HEK293T (cell line): ENCODE measurements around the gene C10orf95.

Experiments
- CTCF ChIA-PET: fragments of 350-600 bp; formaldehyde crosslinking; extraction: SDS; loops from one replicate; lab custom pipeline; 2021; ENCODE audit warnings: antibody characterized with exemption, inconsistent platforms; lab: Yijun Ruan, JAX
- POLR2A ChIA-PET: fragments of 350-600 bp; formaldehyde crosslinking; extraction: SDS; loops from one replicate; lab custom pipeline; 2020; ENCODE audit warnings: antibody characterized with exemption, inconsistent platforms; lab: Yijun Ruan, JAX
- DNase-seq: peaks from one replicate; pipeline ENCODE4 v3.0.0; 2012; ENCODE audit warnings: mixed read lengths; ENCODE audit errors: extremely low spot score
- ARNT ChIP-seq: fragments of 450-650 bp; IDR thresholded peaks from 2 replicates; pipeline ENCODE4 v1.6.1; 2017; ENCODE audit warnings: mild to moderate bottlenecking
- BHLHE40 ChIP-seq: fragments of 450-650 bp; IDR thresholded peaks from 2 replicates; pipeline ENCODE4 v1.6.1; 2016; ENCODE audit warnings: mild to moderate bottlenecking, moderate library complexity, borderline replicate concordance
- CTBP1 ChIP-seq: fragments of 450-650 bp; IDR thresholded peaks from 2 replicates; pipeline ENCODE4 v1.6.1; 2016; ENCODE audit warnings: borderline replicate concordance
- ELF4 ChIP-seq: fragments of 450-650 bp; IDR thresholded peaks from 2 replicates; pipeline ENCODE4 v1.6.1; 2017; ENCODE audit warnings: antibody characterized with exemption
- FOXA1 ChIP-seq: fragments of 450-650 bp; IDR thresholded peaks from 2 replicates; pipeline ENCODE4 v1.6.1; 2016; ENCODE audit warnings: mild to moderate bottlenecking
- FOXK2 ChIP-seq: fragments of 450-650 bp; IDR thresholded peaks from 2 replicates; pipeline ENCODE4 v1.6.1; 2016; ENCODE audit warnings: mild to moderate bottlenecking
- FOXM1 ChIP-seq: fragments of 450-650 bp; IDR thresholded peaks from 2 replicates; pipeline ENCODE4 v1.6.1; 2017; ENCODE audit warnings: mild to moderate bottlenecking, borderline replicate concordance
- HDGF ChIP-seq: fragments of 450-650 bp; IDR thresholded peaks from 2 replicates; pipeline ENCODE4 v1.6.1; 2017; ENCODE audit warnings: antibody characterized with exemption, borderline replicate concordance
- L3MBTL2 ChIP-seq: fragments of 450-650 bp; conservative IDR thresholded peaks from 2 replicates; pipeline ENCODE4 v1.6.1; 2016; ENCODE audit warnings: mild to moderate bottlenecking
- LEF1 ChIP-seq: fragments of 450-650 bp; IDR thresholded peaks from 2 replicates; pipeline ENCODE4 v1.6.1; 2017; ENCODE audit warnings: mild to moderate bottlenecking, borderline replicate concordance
- NFRKB ChIP-seq: fragments of 450-650 bp; IDR thresholded peaks from 2 replicates; pipeline ENCODE4 v1.6.1; 2016; ENCODE audit warnings: mild to moderate bottlenecking, moderate library complexity
- SP1 ChIP-seq: fragments of 450-650 bp; IDR thresholded peaks from 2 replicates; pipeline ENCODE4 v1.6.1; 2017
- SUZ12 ChIP-seq: fragments of 450-650 bp; IDR thresholded peaks from 2 replicates; pipeline ENCODE4 v1.6.1; 2016; ENCODE audit warnings: mild to moderate bottlenecking
- TARDBP ChIP-seq: fragments of 450-650 bp; IDR thresholded peaks from 2 replicates; pipeline ENCODE4 v1.6.1; 2016
- ZNF384 ChIP-seq: fragments of 450-650 bp; IDR thresholded peaks from 2 replicates; pipeline ENCODE4 v1.6.1; 2016
- TF ChIP-seq, protein P1 (sequence below): fragments of 450-650 bp; IDR thresholded peaks from 2 replicates; pipeline ENCODE4 v1.6.1; 2016

C10orf95 gene

DNA sequence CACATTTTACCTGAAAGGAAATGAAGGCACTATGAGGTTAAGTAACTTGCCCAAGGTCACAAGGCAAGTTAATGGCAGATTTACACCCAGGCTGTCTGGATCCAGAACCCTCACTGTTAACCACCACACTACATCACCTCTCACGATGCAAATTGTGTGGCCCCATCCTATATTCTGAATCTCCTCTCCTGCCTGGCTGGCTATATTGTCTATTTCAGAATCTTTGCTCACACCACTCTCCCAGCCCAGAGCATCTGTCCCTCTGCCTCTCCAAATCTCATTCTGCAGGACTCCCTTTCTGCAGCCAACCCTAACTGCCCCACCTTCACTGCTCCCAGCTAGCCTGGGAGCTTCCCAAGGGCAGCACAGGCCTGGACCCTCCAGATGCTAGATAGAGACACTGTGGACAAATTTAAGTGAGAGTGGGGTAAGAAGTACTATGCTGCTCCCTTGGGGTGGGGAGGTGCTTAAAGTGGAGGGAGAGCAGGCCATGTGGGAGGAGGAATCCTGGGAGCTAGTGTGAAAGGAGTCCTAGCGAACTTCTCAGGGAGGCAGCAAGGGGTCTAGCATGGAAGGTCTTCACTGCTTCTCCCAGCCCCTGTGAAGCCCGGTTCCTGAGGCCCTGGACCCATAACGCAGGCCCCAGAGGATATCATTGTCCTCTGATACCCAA is 19.8 kb downstream of the C10orf95 start:
- TF ChIP-seq CTBP1 = no peak
- TF ChIP-seq FOXK2 = no peak
- TF ChIP-seq, protein P1, sequence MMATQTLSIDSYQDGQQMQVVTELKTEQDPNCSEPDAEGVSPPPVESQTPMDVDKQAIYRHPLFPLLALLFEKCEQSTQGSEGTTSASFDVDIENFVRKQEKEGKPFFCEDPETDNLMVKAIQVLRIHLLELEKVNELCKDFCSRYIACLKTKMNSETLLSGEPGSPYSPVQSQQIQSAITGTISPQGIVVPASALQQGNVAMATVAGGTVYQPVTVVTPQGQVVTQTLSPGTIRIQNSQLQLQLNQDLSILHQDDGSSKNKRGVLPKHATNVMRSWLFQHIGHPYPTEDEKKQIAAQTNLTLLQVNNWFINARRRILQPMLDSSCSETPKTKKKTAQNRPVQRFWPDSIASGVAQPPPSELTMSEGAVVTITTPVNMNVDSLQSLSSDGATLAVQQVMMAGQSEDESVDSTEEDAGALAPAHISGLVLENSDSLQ = no peak
- TF ChIP-seq LEF1 = no peak
- TF ChIP-seq FOXA1 = no peak
- TF ChIP-seq TARDBP = no peak
- CTCF ChIA-PET = interaction anchor here (0.5 to 1.4 kb wide), 4 partner anchors 10 to 32 kb away, joined by 3 to 6 read pairs (median 3); partner anchors contain the start of gene FBXL15
- POLR2A ChIA-PET = interaction anchor here (0.7 to 4.2 kb wide), 17 partner anchors 9 to 199 kb away, joined by 3 to 75 read pairs (median 4); partner anchors contain the start of genes C10orf95, FBXL15 and GBF1
- DNase-seq = no peak

DNA sequence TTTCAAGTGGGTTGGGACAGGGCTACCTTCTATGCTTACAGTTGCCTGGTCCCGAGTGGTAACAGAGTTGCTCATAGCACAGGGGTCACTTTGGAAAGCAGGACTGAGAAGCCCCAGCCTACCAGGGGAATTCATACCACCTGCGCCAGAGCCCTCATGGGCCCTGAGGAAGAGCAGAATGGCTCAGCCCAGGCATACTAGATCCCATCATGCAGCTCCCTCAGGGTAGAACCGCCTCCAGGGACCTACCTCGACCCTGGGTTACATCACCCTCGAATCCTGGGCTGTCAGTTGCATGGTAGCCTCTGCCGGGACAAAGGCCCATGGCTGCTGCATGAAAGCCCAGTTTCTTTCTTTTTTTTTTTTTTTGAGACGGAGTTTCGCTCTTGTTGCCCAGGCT is 21.9 kb downstream of the C10orf95 start:
- ChIA-PET POLR2A (interaction anchor here (4.2 kb wide), 1 partner anchor 21 kb away, joined by 62 read pairs; the partner anchor contains the start of gene C10orf95), CTCF (no interaction called here)
- TF ChIP-seq FOXM1 (no peak), CTBP1 (no peak), HDGF (no peak), BHLHE40 (no peak), ZNF384 (no peak), TARDBP (no peak), L3MBTL2 (no peak), LEF1 (no peak), SP1 (no peak), SUZ12 (no peak), NFRKB (no peak), FOXK2 (no peak), ELF4 (no peak)
- TF ChIP-seq, protein P1 = no peak
- DNase-seq = no peak

DNA sequence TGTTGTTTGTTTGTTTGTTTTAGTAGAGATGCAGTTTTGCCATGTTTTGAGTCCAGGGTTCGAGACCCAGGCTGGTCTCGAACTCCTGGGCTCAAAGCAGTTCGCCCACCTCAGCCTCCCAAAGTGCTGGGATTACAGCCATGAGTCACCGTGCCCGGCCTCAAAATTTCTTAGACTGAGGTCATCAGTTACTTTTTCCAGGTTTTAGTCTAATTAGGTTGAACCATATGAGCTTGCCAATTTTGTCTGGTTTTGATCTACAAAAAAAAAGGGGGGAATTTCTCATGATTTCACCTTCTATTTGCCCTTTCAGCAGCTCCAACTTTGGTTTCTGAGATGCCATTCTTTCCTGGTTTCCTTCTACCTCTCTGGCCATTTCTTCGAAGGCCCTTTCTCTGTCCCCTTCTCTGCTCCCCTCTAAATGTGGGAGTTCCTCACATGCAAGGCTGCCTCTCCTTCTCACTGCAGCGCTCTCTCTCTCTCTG is 24.5 kb downstream of the C10orf95 start:
- no peak for TF ChIP-seq FOXM1
- DNase-seq = no peak
- CTCF ChIA-PET = no interaction called here
- POLR2A ChIA-PET = interaction anchor here (1.1 kb wide), 1 partner anchor 14 kb away, joined by 3 read pairs; no protein-coding TSS in a partner anchor

DNA sequence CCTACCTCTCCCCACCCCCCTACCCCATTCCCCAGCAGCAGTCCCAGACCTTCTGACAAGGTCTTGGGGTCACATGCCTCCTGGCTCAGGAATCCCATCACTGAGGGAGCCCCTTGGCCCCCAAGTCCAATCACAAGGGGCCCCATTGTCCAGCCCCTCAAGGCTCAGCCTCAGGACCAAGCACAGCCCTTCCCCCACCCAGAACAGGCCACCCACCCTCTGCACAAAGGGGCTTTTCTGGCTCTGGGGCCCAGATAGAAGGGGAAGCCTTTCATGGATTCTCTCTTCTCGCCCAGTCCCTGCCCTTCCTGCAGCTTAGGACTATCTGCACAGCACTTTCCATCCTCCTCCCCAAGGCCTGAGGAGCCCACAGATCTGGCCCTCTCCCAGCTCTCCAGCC is 25.9 kb downstream of the C10orf95 start:
- CTCF ChIA-PET = no interaction called here

DNA sequence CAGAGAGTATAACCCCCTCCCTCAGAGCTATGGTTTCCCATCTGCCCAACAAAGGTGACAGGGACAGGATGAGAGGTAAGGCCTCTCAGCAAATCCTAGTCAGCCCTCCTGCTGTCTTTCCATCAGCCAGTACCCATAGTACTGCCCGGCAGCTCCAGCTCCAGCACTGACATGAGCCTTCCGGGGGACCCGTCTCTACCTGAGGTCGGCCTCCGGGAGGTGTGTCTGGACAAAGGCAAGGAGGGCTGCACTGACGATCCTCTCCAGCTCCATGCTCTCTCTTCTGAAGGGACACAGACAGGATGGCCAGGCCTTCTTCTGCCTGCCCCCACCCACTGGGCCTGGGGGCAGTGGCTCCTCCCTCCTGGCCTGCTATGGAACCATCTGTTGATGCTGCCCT is 26.4 kb downstream of the C10orf95 start:
- DNase-seq = no peak
- TF ChIP-seq SUZ12 (no peak), TARDBP (no peak), SP1 (no peak), CTBP1 (no peak), NFRKB (no peak), L3MBTL2 (no peak), FOXA1 (no peak), ELF4 (no peak), ARNT (no peak), LEF1 (no peak), BHLHE40 (no peak), ZNF384 (no peak), FOXK2 (no peak)
- TF ChIP-seq, protein P1 = no peak
- ChIA-PET CTCF (interaction anchor here (0.9 kb wide), 2 partner anchors 25 to 195 kb away, joined by 3 to 4 read pairs; no protein-coding TSS in a partner anchor), POLR2A (interaction anchor here (1.3 to 5.8 kb wide), 5 partner anchors 15 to 54 kb away, joined by 3 to 64 read pairs (median 5); partner anchors contain the start of gene C10orf95)

More for the DNA sequence above, 25.9 kb downstream of the C10orf95 start:
- POLR2A ChIA-PET = no interaction called here
- no peak for DNase-seq
- TF ChIP-seq SP1 (no peak), HDGF (no peak), FOXM1 (no peak), FOXK2 (no peak)

DNA sequence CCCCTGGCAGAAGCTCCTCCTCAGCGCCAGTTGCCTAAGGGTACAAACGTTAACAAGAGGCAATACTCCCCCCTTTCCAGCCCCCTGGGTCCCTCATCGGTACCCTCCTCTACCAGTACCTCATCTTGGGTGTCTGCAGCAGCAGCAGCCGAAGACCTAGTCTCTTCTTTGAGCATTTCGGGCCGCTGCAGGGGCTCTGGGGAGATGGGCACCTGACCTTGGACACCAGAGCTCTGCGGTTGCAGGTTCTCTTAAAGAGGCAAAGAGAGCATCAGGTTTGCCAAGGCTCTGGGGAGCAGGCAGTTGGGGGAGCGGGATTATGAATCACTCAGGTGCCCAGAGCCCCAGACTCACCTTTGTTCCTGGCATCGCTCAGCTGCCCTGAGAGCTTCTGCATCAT is 27.2 kb downstream of the C10orf95 start:
- TF ChIP-seq LEF1 = no peak
- TF ChIP-seq SUZ12 = no peak
- TF ChIP-seq FOXM1 = no peak
- TF ChIP-seq FOXA1 = no peak
- no peak for TF ChIP-seq TARDBP
- TF ChIP-seq L3MBTL2 = no peak
- no peak for TF ChIP-seq ELF4
- TF ChIP-seq NFRKB = no peak
- TF ChIP-seq HDGF = no peak
- no peak for DNase-seq
- CTCF ChIA-PET = interaction anchor here (0.9 to 1.4 kb wide), 4 partner anchors 11 to 194 kb away, joined by 3 to 5 read pairs (median 4); no protein-coding TSS in a partner anchor
- POLR2A ChIA-PET = interaction anchor here (1.3 to 5.8 kb wide), 6 partner anchors 7 to 55 kb away, joined by 3 to 75 read pairs (median 6); partner anchors contain the start of genes C10orf95 and CUEDC2
